Measurements from ENCODE around the gene NCK2. TPM values are rescaled to one million over a fixed set of nuclear protein-coding genes. Genes with fewer than 3 reads are reported as not detected.

The NCK2 gene
- total and polyA plus RNA-seq, 2 donors from 2014 or later = 22.8 to 52.9 TPM

- FAIRE-seq (no peak), DNase-seq (no peak)
- Histone ChIP-seq H3K4me3 (ENCODE audit: low read length in 3 of 3) (no peak overlapping the region), H3K27me3 (ENCODE audit: control insufficient read depth, insufficient read depth, low read length) (no peaks in the 10 kb centered on the region), H3K36me3 (ENCODE audit: control insufficient read depth in 2 of 3, insufficient read depth in 3 of 3, low read length in 3 of 3) (no peaks in the 10 kb centered on the region), H3K4me1 (ENCODE audit: control insufficient read depth in 2 of 3, insufficient read depth in 2 of 3, low read depth in 1 of 3, low read length in 3 of 3) (peaks cover 0 to 5% (median 0%) of the 10 kb centered on the region in 3 donors), H3K9me3 (ENCODE audit: control insufficient read depth in 2 of 3, insufficient read depth in 1 of 3, low read length in 3 of 3) (no peaks in the 10 kb centered on the region), H3K27ac (ENCODE audit: low read depth in 2 of 2, low read length in 2 of 2) (no peak overlapping the region), H3K9ac (ENCODE audit: low read length in 3 of 3) (no peak overlapping the region)
- TF ChIP-seq CTCF (IDR thresholded peaks at IDR 0.05; ENCODE audit: borderline replicate concordance, extremely low read depth, insufficient read depth) = no peak
- intact Hi-C loops (cut with DNase I) = no loop called here
Measured at GRCh38 chr2:105754011-105754410, 9.3 kb downstream of the NCK2 start.

- Histone ChIP-seq H3K27me3 (ENCODE audit: control insufficient read depth, insufficient read depth, low read length) (no peaks in the 10 kb centered on the region), H3K9ac (ENCODE audit: low read length in 3 of 3) (no peak overlapping the region), H3K27ac (ENCODE audit: low read depth in 2 of 2, low read length in 2 of 2) (no peak overlapping the region), H3K36me3 (ENCODE audit: control insufficient read depth in 2 of 3, insufficient read depth in 3 of 3, low read length in 3 of 3) (no peaks in the 10 kb centered on the region), H3K4me3 (ENCODE audit: low read length in 3 of 3) (no peak overlapping the region), H3K9me3 (ENCODE audit: control insufficient read depth in 2 of 3, insufficient read depth in 1 of 3, low read length in 3 of 3) (no peaks in the 10 kb centered on the region), H3K4me1 (ENCODE audit: control insufficient read depth in 2 of 3, insufficient read depth in 2 of 3, low read depth in 1 of 3, low read length in 3 of 3) (peaks cover 0 to 5% (median 0%) of the 10 kb centered on the region in 3 donors)
- DNase-seq = no peak
- intact Hi-C loops (cut with DNase I) = no loop called here
- no peak for FAIRE-seq
- TF ChIP-seq CTCF (IDR thresholded peaks at IDR 0.05; ENCODE audit: borderline replicate concordance, extremely low read depth, insufficient read depth) = no peak
Measured at GRCh38 chr2:105754994-105755393, 10.3 kb downstream of the NCK2 start.

- H3K4me3 ChIP-seq (ENCODE audit: low read length in 3 of 3) = no peak overlapping the region
Measured at GRCh38 chr2:105755895-105756294, 11.2 kb downstream of the NCK2 start.

More at GRCh38 chr2:105755895-105756294, 11.2 kb downstream of the NCK2 start:
- no peaks in the 10 kb centered on the region for H3K36me3 ChIP-seq (ENCODE audit: control insufficient read depth in 2 of 3, insufficient read depth in 3 of 3, low read length in 3 of 3)
- no peak for TF ChIP-seq CTCF (IDR thresholded peaks at IDR 0.05; ENCODE audit: borderline replicate concordance, extremely low read depth, insufficient read depth)
- H3K27ac ChIP-seq (ENCODE audit: low read depth in 2 of 2, low read length in 2 of 2) = no peak overlapping the region
- DNase-seq (no peak), FAIRE-seq (no peak)
- H3K9ac ChIP-seq (ENCODE audit: low read length in 3 of 3) = no peak overlapping the region
- intact Hi-C loops (cut with DNase I) = no loop called here
- H3K27me3 ChIP-seq (ENCODE audit: control insufficient read depth, insufficient read depth, low read length) = no peaks in the 10 kb centered on the region
- no peaks in the 10 kb centered on the region for H3K9me3 ChIP-seq (ENCODE audit: control insufficient read depth in 2 of 3, insufficient read depth in 1 of 3, low read length in 3 of 3)
- peaks cover 0 to 2% (median 0%) of the 10 kb centered on the region in 3 donors for H3K4me1 ChIP-seq (ENCODE audit: control insufficient read depth in 2 of 3, insufficient read depth in 2 of 3, low read depth in 1 of 3, low read length in 3 of 3)

All from kidney (tissue), 14 donors.